H9 (cell line): ENCODE data around the gene CDS1. TPM values are rescaled to one million over a fixed set of nuclear protein-coding genes. Genes with fewer than 3 reads are reported as not detected.

Experiments used
- DNase-seq: peaks from one replicate; pipeline ENCODE4 v3.0.0-alpha.2; 2017
- H2AFZ ChIP-seq: one replicate; pipeline ENCODE4 v1.6.1; 2013; ENCODE audit warnings: mild to moderate bottlenecking, low read length, control low read depth, moderate library complexity
- H2AK5ac ChIP-seq: 2 replicates; pipeline ENCODE4 v1.6.1; 2013; ENCODE audit warnings: low read length, control low read depth, mixed read lengths; ENCODE audit not compliant: insufficient read length
- H2BK120ac ChIP-seq: one replicate; pipeline ENCODE4 v1.6.1; 2013; ENCODE audit warnings: low read depth, mild to moderate bottlenecking, low read length, control low read depth, inconsistent platforms; ENCODE audit not compliant: poor library complexity, severe bottlenecking
- H2BK12ac ChIP-seq: 2 replicates; pipeline ENCODE4 v1.6.1; 2013; ENCODE audit warnings: low read length, control low read depth, mixed read lengths, low read depth; ENCODE audit not compliant: insufficient read length
- H2BK15ac ChIP-seq: 2 replicates; pipeline ENCODE4 v1.6.1; 2013; ENCODE audit warnings: low read depth, low read length, control low read depth
- H2BK20ac ChIP-seq: one replicate; pipeline ENCODE4 v1.6.1; 2013; ENCODE audit warnings: low read depth, mild to moderate bottlenecking, low read length, control low read depth, inconsistent platforms; ENCODE audit not compliant: poor library complexity, severe bottlenecking
- H2BK5ac ChIP-seq: 2 replicates; pipeline ENCODE4 v1.6.1; 2013; ENCODE audit warnings: low read length, control low read depth, mixed read lengths; ENCODE audit not compliant: insufficient read length
- H3K14ac ChIP-seq: 2 replicates; pipeline ENCODE4 v1.6.1; 2013; ENCODE audit warnings: low read length, control low read depth; ENCODE audit not compliant: insufficient read depth
- H3K18ac ChIP-seq: 2 replicates; pipeline ENCODE4 v1.6.1; 2013; ENCODE audit warnings: low read depth, mild to moderate bottlenecking, mixed read lengths, low read length, control low read depth; ENCODE audit not compliant: insufficient read length
- H3K23ac ChIP-seq: 2 replicates; pipeline ENCODE4 v1.6.1; 2013; ENCODE audit warnings: low read length, control low read depth, mixed read lengths, low read depth; ENCODE audit not compliant: insufficient read length
- H3K23me2 ChIP-seq: 2 replicates; pipeline ENCODE4 v1.6.1; 2013; ENCODE audit warnings: low read depth, mild to moderate bottlenecking, mixed read lengths, low read length, control low read depth; ENCODE audit not compliant: insufficient read length, poor library complexity, severe bottlenecking
- H3K27ac ChIP-seq: 2 replicates; pipeline ENCODE4 v1.5.1; 2013; ENCODE audit warnings: low read length, control low read depth, mixed read lengths, low read depth; ENCODE audit not compliant: insufficient read length
- H3K27me3 ChIP-seq: 2 replicates; pipeline ENCODE4 v1.6.1; 2013; ENCODE audit warnings: low read length, control low read depth, inconsistent platforms; ENCODE audit not compliant: insufficient read depth
- H3K4ac ChIP-seq: 2 replicates; pipeline ENCODE4 v1.6.1; 2013; ENCODE audit warnings: low read depth, mild to moderate bottlenecking, control low read depth, inconsistent platforms, low read length, moderate library complexity
- H3K4me1 ChIP-seq: 2 replicates; pipeline ENCODE4 v1.6.1; 2013; ENCODE audit warnings: low read length, control low read depth, inconsistent platforms; ENCODE audit not compliant: insufficient read depth
- H3K4me2 ChIP-seq: 2 replicates; pipeline ENCODE4 v1.6.1; 2013; ENCODE audit warnings: low read length, control low read depth, mixed read lengths; ENCODE audit not compliant: insufficient read length, insufficient read depth
- H3K56ac ChIP-seq: 2 replicates; pipeline ENCODE4 v1.6.1; 2013; ENCODE audit warnings: low read depth, mild to moderate bottlenecking, mixed read lengths, low read length, control low read depth; ENCODE audit not compliant: insufficient read length
- H3K79me1 ChIP-seq: 2 replicates; pipeline ENCODE4 v1.6.1; 2013; ENCODE audit warnings: low read depth, mild to moderate bottlenecking, moderate library complexity, low read length, control low read depth, inconsistent platforms; ENCODE audit not compliant: insufficient read depth, poor library complexity, severe bottlenecking
- H3K79me2 ChIP-seq: 2 replicates; pipeline ENCODE4 v1.6.1; 2013; ENCODE audit warnings: low read length, control low read depth, inconsistent platforms; ENCODE audit not compliant: insufficient read depth
- H3K9ac ChIP-seq: 2 replicates; pipeline ENCODE4 v1.6.1; 2013; ENCODE audit warnings: low read length, control low read depth, mixed read lengths; ENCODE audit not compliant: insufficient read length; ENCODE audit errors: extremely low read depth
- H3K9me3 ChIP-seq: one replicate; pipeline ENCODE4 v1.6.1; 2013; ENCODE audit warnings: low read depth, low read length, inconsistent platforms; ENCODE audit not compliant: control insufficient read depth
- H3T11ph ChIP-seq: one replicate; pipeline ENCODE4 v1.6.1; 2013; ENCODE audit warnings: mild to moderate bottlenecking, low read length, control low read depth, inconsistent platforms
- H4K20me1 ChIP-seq: one replicate; pipeline ENCODE4 v1.6.1; 2013; ENCODE audit not compliant: control insufficient read depth, insufficient read length, insufficient read depth
- H4K5ac ChIP-seq: 2 replicates; pipeline ENCODE4 v1.6.1; 2013; ENCODE audit warnings: low read depth, mild to moderate bottlenecking, mixed read lengths, low read length, control low read depth; ENCODE audit not compliant: insufficient read length
- H4K8ac ChIP-seq: replicated peaks from 2 replicates; pipeline ENCODE4 v1.6.1; 2013; ENCODE audit warnings: low read length, control low read depth, mixed read lengths, low read depth; ENCODE audit not compliant: insufficient read length
- H4K91ac ChIP-seq: 2 replicates; pipeline ENCODE4 v1.6.1; 2013; ENCODE audit warnings: low read depth, mild to moderate bottlenecking, moderate library complexity, mixed read lengths, low read length, control low read depth; ENCODE audit not compliant: insufficient read length
- H3K27ac Mint-ChIP-seq, 3 experiments: 2 replicates in 2 of 3; 3 replicates in 1 of 3; pipeline ENCODE4 v1.8.0; 2020 to 2021; ENCODE audit warnings: mixed read lengths in 3 of 3, mild to moderate bottlenecking in 1 of 3, moderate library complexity in 1 of 3
- H3K27me3 Mint-ChIP-seq: 2 replicates; pipeline ENCODE4 v1.8.0; 2021; ENCODE audit warnings: low read depth, mild to moderate bottlenecking, moderate library complexity, mixed read lengths
- H3K36me3 Mint-ChIP-seq, 3 experiments: 2 replicates in 2 of 3; 3 replicates in 1 of 3; pipeline ENCODE4 v1.8.0; 2020 to 2021; ENCODE audit warnings: low read depth in 3 of 3, mixed read lengths in 3 of 3; ENCODE audit not compliant: insufficient read depth in 1 of 3
- H3K4me1 Mint-ChIP-seq, 2 experiments: 2 replicates each; pipeline ENCODE4 v1.8.0; 2020; ENCODE audit warnings: mixed read lengths in 2 of 2
- H3K4me3 Mint-ChIP-seq, 2 experiments: 2 replicates in 1 of 2; 3 replicates in 1 of 2; pipeline ENCODE4 v1.8.0; 2020 to 2021; ENCODE audit warnings: mild to moderate bottlenecking in 2 of 2, mixed read lengths in 2 of 2, moderate library complexity in 1 of 2
- H3K9me3 Mint-ChIP-seq, 2 experiments: 2 replicates in 1 of 2; 3 replicates in 1 of 2; pipeline ENCODE4 v1.8.0; 2020; ENCODE audit warnings: mild to moderate bottlenecking in 2 of 2, mixed read lengths in 2 of 2, moderate library complexity in 1 of 2
- WGBS: extraction: QIAGEN DNeasy Blood & Tissue Kit; methylation state at CpG from one replicate; pipeline ENCODE4 v1.1.7; 2013; ENCODE audit warnings: missing lambda C conversion rate, low lambda C conversion rate, mixed read lengths; ENCODE audit not compliant: insufficient read length; ENCODE audit errors: extremely low coverage; 5-methylcytosine and 5-hydroxymethylcytosine counted together
- total RNA-seq: library from RNA; stranded (reverse); gene quantifications from 2 replicates; pipeline ENCODE4 v1.2.1, GENCODE V29; 2021
- TF ChIP-seq, protein P1 (sequence below): fragments of 200-600 bp; sonication (generic); conservative IDR thresholded peaks from 3 replicates; pipeline ENCODE4 v1.8.0; 2021; ENCODE audit warnings: antibody characterized with exemption, mild to moderate bottlenecking

The CDS1 gene
- total RNA-seq, 1 experiment from 2014 or later = 7.5 TPM

- no peaks in the 10 kb centered on the region for H3K9me3 ChIP-seq
- H3K4me3 Mint-ChIP-seq = no peak overlapping the region
- H4K20me1 ChIP-seq = no peaks in the 10 kb centered on the region
- H3K79me1 ChIP-seq = no peaks in the 10 kb centered on the region
- no peak overlapping the region for H3K9ac ChIP-seq
- H2AFZ ChIP-seq = no peak overlapping the region
- H2BK20ac ChIP-seq = no peak overlapping the region
- no peak for DNase-seq
- no peak overlapping the region for H2BK12ac ChIP-seq
- H3K27ac Mint-ChIP-seq = no peak overlapping the region
- H3K4me2 ChIP-seq = no peak overlapping the region
- no peak overlapping the region for H3K27ac ChIP-seq
- no peak overlapping the region for H3K14ac ChIP-seq
- H4K91ac ChIP-seq = no peak overlapping the region
- peaks cover 28 to 34% of the 10 kb centered on the region in 2 experiments for H3K4me1 Mint-ChIP-seq
- H2BK120ac ChIP-seq = no peak overlapping the region
- no peaks in the 10 kb centered on the region for H3K36me3 Mint-ChIP-seq
- no peak overlapping the region for H2BK15ac ChIP-seq
- TF ChIP-seq, protein P1, sequence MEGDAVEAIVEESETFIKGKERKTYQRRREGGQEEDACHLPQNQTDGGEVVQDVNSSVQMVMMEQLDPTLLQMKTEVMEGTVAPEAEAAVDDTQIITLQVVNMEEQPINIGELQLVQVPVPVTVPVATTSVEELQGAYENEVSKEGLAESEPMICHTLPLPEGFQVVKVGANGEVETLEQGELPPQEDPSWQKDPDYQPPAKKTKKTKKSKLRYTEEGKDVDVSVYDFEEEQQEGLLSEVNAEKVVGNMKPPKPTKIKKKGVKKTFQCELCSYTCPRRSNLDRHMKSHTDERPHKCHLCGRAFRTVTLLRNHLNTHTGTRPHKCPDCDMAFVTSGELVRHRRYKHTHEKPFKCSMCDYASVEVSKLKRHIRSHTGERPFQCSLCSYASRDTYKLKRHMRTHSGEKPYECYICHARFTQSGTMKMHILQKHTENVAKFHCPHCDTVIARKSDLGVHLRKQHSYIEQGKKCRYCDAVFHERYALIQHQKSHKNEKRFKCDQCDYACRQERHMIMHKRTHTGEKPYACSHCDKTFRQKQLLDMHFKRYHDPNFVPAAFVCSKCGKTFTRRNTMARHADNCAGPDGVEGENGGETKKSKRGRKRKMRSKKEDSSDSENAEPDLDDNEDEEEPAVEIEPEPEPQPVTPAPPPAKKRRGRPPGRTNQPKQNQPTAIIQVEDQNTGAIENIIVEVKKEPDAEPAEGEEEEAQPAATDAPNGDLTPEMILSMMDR = no peak
- no peaks in the 10 kb centered on the region for H3K27me3 ChIP-seq
- WGBS = no CpG with 5 or more reads among the region's 6 CpGs
- H3T11ph ChIP-seq = no peak overlapping the region
- H4K8ac ChIP-seq = no peak overlapping the region
- no peak overlapping the region for H3K4ac ChIP-seq
- peaks cover under 1% of the 10 kb centered on the region; the same call in 1 of the 2 replicates for H3K4me1 ChIP-seq
- H3K9me3 Mint-ChIP-seq = no peaks in the 10 kb centered on the region
- H2AK5ac ChIP-seq = no peak overlapping the region
- H3K79me2 ChIP-seq = no peaks in the 10 kb centered on the region
- H4K5ac ChIP-seq = no peak overlapping the region
- no peaks in the 10 kb centered on the region for H3K27me3 Mint-ChIP-seq
- no peak overlapping the region for H3K56ac ChIP-seq
- no peak overlapping the region for H2BK5ac ChIP-seq
- H3K23ac ChIP-seq = no peak overlapping the region
- H3K23me2 ChIP-seq = no peaks in the 10 kb centered on the region
- H3K18ac ChIP-seq = no peak overlapping the region
These were observed 8.7 kb upstream of the CDS1 start for GRCh38 chr4:84574069-84574720.
